ENCODE data around the gene DOK1.

GRCh38 chr2:74507145-74507925 lies 47.2 kb upstream of the DOK1 start, which contains the start of gene PCGF1:
- peak in 3 of 5 experiments; percentile 11 to 52 (median 35) for TF ChIP-seq CTCF (IDR thresholded peaks at IDR 0.05)
- peak in 1 of 2 donors; percentile 48 for TF ChIP-seq POLR2A (IDR thresholded peaks at IDR 0.05)
- peak in 1 of 2 donors; percentile 93 for TF ChIP-seq EP300 (IDR thresholded peaks at IDR 0.05)
